ENCODE measurements around the gene SETBP1.

DNA sequence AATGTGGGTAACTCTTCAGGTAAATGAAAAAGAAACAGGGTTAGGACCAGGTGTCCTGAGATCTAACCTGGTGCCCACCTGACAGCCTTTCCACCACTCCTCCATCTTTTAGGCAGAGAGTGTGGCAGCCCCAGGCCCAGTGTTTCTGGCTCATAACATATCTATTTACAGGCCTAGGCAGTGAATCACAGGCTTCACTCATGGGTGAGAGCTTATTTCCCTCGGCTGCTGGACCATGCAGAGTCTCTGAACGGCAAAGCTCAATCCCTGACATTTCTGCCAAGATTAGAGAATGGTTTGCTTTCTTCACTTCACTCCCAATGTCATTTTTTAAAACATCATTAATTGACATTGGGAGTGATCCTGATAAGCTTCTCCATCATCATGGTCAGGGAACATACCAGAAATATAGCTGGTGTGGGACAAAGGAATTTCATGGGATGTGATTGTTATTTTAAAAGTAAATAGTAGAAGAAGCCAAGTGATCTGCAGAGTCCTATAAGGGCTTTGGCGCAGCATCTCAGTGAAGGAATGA, 323.9 kb downstream of the SETBP1 start:
- TF ChIP-seq POLR2AphosphoS5 (IDR thresholded peaks at IDR 0.05; ENCODE audit: borderline replicate concordance, low read depth, low read length) (no peak), EZH2 (IDR thresholded peaks at IDR 0.05) (no peak), FOXP2 (optimal IDR thresholded peaks at IDR 0.05; ENCODE audit: control extremely low read depth, extremely low read length, insufficient read depth) (no peak)

Measured in SK-N-MC (cell line).